ENCODE measurements around the gene IL34.
"Not testable (repeated sequence)": the region's sequence is repeated elsewhere in the genome, so short reads cannot be mapped to it uniquely, and the experiment has no call there.

Gene IL34

DNA sequence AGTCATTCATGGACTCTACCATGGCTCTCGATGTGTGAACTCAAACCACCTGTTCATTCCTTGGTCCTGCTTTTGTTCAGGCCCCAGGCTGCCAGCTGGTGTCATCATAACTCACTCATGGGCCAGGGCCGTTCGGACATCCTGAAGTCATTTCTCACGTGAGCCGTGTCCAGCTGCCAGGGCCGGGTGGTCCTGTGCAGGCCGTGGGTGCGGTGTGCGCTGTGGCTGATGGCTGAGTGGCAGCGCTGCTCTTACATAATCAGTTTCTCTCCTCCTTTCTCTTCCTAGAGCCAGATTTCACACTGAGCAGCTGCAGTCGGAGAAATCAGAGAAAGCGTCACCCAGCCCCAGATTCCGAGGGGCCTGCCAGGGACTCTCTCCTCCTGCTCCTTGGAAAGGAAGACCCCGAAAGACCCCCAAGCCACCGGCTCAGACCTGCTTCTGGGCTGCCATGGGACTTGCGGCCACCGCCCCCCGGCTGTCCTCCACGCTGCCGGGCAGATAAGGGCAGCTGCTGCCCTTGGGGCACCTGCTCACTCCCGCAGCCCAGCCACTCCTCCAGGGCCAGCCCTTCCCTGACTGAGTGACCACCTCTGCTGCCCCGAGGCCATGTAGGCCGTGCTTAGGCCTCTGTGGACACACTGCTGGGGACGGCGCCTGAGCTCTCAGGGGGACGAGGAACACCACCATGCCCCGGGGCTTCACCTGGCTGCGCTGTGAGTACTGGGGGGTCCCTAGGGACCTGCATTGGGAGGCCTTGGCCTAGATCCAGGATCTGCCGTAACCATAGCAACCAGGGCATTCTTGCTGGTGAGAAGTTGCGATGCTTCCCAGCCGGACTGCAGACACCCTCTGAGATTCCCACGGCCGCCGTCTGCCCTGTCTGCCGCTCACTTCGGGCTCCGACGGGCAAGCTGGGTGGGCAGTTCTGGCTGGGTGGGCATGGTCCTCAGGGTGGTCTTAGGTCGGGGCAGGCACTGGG is at the start of gene IL34:
IL34 (plus strand) TSS at position 300 of the 982 bp plus-strand sequence; CDS start at position 689, 389 bp downstream.
- no peak for DNase-seq

DNA sequence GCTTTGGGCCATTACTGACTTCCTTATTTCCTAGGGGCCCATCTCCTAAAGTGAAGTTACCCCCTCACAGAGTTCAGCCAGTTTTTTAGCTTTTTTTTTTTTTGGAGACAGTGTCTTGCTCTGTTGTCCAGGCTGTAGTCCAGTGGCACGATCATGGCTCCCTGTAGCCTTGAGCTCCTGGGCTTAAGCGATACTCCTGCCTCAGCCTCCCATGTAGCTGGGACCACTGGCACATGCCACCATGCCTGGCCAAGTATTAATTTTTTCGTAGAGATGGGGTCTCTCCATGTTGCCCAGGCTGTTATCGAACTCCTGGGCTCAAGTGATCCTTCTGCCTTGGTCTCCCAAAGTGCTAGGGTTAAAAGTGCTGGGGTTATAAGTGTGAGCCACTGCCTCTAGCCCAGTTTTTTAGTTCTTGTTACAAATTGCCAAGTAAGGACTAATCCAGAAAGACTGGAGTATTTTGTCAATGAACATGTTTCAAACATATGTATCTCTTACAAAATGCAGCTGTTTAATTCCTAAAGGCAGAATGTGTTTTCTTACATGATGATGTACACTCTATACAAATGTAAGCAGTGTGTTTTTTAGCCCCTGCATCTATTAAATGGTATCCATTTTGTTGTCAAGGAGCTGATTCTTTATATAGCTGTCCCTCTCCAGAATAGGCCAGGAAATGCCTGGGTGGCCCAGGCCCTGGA is 49.1 kb upstream of the IL34 start:
- DNase-seq, result no peak

DNA sequence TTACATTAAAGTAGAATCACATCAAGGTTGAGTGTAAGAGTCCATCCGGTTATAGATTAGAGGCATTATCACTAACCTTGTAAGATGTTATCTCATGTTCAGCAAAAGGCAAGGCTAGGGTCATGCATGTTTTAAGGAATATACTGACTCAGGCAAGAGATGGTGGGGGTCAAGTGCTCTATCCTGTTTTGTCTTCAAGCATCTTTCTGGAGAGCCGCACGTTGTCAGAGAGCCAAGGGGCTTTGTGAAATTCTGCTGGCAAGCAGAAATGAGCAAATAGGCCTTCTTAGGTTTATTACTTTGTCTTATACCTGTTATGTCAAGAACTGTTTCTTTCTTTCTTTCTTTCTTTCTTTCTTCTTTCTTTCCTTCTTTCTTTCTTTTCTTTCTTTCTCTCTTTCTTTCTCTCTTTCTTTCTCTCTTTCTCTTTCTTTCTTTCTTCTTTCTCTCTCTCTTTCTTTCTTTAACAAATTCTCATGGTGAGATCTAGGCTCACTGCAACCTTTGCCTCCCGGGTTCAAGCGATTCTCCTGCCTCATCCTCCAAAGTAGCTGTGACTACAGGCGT is 47.3 kb upstream of the IL34 start:
- no peak for DNase-seq

DNA sequence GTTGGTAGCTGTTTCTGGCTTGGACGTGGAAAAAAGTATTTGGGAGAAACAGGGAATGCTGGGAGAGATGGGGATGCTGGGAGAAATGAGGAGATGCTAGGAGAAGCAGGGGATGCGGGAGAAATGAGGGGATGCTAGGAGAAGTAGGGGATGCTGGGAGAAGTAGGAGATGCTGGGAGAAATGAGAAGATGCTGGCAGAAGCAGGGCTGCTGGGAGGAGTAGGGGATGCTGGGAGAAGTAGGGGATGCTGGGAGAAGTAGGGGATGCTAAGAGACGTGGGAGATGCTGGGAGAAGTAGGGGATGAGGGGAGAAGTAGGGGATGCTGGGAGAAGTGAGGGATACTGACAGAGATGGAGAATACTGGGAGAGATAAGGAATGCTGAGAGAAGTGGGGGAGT is 45.6 kb upstream of the IL34 start:
- DNase-seq, result no peak

DNA sequence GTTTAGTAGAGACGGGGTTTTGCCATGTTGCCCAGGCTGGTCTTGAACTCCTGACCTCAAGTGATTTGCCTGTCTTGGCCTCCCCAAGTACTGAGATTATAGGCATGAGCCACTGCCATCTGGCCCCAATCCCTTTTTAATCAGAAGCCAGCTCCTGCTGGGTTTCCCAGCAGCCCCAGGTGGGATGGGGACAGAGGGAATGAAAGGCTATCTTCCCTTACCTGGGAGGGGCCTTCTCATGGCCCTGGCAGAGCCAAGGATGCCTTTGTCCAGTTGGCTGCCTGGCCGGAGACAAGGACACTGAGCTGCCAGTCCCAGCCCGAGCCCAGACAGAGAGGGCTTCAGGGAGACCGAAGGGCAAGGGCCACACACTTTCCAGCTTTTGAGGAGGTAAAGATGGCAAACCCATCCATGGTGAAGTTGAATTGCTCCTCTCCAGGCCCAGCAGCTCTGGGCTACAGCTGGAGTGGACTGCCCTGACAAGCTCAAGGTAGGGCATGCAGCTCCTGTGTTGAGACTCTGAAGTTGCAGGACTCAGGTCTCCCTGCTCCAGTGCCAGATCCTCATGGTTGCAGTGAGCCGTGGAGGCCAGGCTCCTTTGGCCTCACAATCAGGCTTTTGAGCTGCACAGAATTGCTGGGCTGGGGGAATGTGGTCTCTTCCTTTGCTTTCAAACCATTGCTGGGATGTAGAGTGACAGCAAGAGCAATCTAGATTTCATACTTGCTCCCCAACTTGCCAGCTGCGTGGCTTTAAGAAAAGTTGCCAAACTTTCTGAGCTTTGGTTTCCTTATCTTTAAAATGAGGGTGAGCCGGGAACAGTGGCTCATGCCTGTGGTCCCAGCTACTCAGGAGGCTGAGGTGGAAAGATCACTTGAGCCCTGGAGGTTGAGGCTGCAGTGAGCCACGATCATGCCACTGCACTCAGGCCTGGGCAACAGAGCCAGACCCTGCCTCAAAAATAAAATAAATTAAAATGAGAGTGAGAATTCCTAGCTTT is 44.5 kb upstream of the IL34 start:
- DNase-seq, result peak; percentile 35

DNA sequence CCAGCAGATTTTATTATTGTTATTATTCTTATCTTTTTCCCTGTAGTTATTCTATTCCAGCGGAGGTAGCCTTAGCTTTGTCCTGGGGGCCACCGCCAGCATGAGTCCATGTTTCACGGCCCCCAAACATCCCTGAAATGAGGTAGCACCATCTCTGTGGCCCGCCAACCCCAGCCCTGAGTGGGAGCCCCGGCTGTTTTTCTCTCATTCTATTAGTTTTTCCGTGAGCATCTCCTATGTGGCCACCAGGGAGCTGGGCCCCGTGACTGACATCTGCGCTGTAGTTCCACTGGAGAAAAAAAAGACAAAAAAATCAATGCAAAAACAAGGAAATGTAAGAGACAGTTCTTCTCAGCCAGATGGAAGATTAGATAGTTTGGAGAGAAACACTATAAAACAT is 43.5 kb upstream of the IL34 start:
- no peak for DNase-seq

DNA sequence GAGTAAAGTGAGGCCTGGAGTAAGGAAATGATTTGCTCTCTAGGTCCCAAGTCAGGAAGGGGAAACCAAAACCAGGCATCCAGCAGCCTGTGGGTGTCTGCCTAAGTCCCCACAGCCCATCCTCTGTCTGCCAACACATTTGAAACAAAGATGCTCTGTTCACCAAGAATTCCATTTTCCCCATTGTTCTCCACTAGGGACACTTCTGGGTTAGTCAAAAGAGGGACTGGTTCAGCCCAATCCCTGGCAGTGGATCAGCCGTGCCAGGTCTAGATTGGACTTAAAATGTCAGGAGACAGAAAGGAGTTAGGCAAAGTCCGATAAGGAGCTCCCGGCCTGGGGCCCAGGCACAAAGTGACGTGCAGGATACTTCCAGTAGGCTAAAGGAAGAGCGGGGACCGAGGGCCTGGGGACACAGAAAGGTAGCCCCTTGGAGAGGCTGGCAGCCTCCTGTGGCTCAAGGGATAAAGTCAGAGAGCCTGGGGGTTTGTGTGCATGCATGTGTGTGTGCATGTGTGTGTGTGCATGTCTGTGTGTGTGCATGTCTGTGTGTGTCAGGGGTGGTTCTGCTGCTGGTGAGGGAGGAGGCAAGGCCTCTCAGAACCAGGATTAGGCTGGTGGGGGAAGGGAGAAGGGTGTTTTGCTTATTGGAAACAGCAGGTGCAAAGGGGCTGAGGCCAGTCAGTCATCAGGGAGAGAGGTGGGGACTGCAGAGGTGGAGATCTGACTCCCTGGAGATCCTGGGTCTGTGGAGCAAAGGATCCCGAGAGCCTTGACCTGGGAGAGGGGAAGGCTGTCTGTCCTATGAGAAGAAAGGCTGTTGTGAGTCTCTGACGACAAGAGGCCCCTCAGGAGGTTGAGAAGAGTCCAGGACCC is 41.7 kb upstream of the IL34 start:
- no peak for DNase-seq

DNA sequence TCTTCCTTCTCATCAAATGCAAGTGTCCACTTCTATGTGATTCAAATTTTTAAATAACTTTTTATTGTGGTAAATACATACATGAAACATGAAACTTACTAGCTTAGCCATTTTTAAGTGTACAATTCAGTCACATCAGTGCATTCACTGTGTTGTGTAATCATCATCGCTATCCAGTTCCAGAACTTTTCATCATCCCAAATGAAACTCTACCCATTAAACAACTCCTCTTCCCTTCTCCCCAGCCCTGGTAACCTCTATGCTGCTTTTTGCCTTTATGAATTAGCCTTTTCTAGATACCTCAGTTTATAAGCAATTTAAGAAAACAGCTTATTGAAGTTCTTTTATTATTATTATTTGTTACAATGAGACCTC is 41.1 kb upstream of the IL34 start:
- no peak for DNase-seq

DNA sequence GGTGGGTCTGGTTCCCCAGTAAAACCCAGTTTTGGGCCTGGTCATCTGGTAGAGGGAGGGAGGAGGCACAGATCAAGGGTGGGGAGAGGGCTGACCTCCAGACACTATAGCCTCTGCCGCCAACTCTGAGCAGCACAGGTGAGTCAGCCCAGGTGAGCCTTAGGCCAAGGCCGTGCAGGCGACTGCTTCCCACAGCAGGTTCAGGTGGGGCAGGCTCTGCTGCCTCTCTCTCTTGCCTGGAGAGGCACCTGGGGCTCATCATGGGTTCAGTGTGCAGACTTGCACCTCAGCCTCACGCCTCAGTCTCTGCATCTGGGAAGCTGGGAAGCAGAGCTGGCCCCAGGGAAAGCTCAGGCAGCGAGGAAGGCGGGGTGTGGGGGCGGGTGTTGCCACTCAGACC is 37.8 kb upstream of the IL34 start:
- no peak for DNase-seq

DNA sequence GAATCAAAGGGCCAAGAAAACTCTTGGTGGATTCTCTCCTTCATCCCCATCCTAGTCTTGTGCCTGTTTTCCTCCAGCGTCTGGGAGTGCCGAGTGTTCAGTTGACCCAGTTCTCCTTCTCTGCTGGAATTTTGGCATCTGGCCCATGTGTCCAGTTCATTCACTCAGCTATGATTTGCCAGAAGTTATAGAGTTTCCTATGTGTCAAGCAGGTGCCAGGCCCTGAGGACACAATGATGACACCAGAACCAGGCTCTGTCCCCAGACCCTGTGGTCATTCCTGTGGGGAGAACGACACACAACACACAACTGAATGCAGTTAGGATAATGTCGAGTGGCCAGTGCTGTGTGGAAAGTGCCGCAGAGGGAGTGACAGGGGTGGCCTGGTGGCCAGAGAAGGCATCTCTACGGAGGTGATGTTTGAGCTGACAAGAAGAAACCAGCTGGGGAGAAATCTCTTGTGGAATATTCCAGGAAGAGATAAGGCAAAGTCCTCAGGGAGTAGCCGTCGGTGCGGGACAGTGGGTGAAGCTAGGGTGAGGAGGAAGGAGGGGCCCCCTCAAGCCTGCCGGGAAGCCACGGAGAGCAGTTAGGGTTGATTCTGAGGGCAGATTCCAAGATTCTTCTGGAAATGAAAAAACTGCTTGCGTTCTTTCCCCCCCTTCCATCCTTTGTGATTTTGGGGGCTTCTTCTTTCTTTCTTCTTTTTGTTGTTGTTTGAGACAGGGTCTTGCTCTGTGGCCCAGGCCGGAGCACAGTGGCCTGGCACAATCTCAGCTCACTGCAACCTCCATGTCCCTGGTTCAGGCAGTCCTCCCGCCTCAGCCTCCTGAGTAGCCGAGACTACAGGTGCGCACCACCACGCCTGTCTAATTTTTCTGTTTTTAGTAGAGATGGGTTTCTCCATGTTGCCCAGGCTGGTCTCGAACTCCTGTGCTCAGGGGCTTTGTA is 35.8 kb upstream of the IL34 start:
- DNase-seq, result no peak

DNA sequence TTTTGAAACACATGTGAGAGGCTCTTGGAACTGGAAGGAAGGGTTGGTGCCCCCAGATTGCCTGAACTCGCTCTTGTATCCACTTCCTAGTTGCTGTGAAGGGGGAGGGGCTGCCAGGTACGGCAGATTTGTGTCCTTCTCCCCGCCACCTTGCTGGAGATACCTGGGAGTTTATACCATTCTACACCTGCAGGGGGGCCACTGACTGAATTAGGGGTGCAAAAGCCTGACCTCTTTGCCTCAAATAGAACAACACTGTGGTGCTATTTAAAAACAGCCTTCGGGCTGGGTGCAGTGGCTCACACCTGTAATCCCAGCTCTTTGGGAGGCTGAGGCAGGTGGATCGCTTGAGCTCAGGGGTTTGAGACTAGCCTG is 35.1 kb upstream of the IL34 start:
- no peak for DNase-seq

DNA sequence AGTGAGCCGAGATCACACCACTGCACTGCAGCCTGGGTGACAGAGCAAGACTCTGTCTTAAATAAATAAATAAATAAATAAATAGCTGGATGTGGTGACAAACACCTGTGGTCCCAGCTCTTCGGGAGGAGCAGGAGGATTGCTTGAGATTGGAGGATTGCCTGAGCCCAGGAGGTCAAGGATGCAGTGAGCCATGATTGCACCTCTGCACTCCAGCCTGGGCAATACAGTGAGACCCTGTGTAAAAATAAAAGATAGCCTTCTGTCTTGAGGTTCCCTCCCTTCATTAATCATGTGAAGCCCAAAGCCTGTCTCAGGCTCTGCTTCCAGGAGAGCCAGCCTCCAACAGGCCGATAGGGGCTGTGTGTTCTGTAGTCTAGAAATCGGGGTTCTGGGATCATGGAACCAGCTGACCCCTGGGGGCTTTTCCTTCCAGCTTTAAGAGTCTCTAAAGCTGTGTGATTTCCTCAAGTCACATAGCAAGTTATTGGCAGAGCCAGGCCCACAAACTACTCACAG is 34.5 kb upstream of the IL34 start:
- no peak for DNase-seq

DNA sequence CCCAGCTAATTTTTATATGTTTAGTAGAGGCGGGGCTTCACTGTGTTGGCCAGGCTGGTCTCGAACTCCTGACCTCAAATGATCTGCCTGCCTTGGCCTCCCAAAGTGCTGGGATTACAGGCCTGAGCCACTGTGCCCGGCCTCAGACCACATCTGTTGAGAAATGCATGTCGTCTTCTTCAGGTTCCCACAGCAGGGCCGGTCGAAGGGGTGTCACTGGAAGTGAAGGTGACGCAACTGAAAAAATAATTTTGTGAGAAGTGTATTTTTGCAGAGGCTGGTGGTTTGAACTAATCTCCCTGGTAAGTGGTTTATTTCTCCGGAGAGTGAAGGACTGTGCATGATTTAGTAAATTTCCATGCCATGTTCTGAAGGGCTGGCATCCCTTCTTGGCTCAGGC is 33.4 kb upstream of the IL34 start:
- peak; percentile 42 for DNase-seq

DNA sequence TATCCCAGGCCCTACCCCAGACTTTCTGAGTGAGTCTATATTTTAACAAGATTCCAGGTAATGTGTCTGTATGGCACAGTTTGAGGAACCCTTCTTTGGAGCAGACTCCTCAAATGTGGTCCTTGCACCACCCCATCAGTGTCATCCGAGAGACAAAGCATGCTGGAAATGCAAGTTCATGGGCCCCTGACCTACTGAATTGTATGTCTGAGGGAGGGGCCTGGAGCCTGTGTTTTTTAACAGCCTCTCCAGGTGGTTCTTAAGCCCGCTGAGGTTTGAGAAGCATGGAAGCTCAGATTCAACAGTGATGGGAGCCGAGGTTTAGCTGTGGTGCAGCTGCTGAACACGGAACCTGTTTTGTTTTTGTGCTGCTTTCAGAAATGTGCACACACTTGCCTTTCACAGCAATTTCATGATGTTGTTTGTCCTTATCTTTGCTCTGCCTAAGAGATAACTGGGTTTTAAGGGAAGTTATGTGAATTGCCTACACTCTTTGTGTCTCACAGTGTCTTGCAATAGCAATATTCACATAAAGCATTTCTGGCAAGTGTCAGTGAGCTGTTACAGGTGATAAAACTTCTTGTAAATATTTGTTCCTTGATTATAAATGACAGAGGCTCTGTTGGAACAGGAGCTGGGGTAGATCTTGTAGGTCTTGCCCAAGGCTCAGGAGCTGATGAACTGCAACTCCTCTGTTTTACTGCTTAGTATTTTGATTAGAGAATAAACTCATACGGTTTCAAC is 32.0 kb upstream of the IL34 start:
- peak; percentile 39 for DNase-seq

DNA sequence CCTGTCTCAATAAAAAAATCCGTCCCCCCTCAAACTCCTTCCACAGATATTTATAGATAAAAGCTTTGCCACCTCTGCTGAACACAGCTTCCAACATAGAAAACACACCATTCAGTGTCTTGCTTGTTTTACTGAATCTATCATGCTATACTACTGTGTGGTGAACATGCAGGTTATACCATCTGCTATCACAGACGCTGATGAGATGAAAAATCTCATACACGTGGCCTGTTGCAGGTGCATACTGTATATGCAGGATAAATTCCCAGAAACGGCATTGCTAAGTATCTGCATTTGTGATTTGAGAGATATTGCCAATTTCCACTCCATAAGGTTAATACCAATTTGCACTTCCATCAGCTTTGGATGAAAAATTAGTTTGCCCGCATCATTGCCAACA is 30.4 kb upstream of the IL34 start:
- DNase-seq, result no peak

DNA sequence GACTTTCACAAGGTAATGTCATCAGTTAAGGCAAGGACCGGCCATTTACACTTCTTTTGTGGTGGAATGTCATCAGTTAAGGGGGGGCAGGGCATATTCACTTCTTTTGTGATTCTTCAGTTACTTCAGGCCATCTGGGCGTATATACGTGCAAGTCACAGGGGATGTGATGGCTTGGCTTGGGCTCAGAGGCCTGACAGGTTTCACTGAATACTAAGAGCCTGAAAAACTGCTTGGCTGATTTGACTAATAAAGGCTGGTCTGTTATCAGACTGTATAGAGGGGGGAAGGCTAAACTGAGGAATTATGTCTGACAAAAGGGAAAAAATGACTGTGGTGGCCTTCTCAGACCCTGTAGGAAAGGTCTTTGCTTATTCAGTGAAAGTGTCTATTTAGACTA is 24.5 kb upstream of the IL34 start:
- not testable (repeated sequence) for DNase-seq

DNA sequence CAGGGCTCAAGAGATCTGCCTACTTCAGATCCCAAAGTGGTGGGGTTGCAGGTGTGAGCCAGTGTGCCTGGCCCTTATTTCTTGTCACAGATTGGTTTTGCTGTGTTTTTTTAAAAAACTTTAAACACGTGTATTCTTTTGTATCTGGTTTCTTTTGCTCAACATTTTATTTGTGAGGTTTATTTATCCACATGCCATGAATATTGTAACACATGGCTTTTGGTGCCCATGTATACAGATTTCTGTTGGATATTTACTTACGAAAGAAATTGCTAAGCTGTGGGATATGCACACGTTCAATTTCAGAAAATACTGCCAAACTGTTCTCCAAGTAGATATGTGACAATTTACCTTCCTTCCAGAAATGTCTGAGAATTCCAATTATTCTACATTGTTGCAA is 18.7 kb upstream of the IL34 start:
- DNase-seq, result no peak

DNA sequence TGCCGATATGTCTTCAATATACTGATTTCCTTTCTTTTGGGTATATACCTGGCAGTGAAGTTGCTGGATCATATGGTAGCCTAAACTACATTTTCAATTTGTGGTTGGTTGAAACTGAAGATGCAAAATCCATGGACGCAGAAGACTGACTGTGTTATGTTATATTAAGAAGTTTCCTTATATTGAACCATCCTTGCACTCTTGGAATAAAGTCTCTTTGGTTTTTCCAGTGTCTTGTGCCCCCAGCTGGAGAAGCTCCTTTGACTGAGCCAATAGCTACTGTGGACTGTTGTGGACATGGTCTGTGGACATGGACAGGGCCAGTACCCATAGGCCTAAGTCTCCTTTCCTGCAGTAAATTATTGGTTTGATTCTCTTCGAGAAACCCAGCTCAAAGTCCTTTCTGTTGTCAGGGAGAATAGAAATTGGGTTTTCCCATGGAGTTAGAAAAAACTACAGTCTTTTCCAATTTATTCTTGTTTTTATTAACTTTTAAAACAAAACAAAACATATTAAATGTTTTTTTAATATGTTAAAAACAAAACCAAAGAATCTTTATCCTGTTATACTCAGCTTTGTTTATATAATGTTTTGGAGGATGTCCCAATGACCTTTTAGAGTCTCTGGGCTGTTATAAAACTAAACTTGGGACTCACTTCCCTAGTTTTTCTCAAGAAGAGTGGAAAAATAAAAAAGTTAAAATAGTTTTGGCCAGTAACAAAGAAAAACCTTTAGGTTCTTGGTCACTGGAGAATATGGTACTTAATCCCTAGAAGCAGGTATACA is 15.2 kb upstream of the IL34 start:
- DNase-seq, result no peak

DNA sequence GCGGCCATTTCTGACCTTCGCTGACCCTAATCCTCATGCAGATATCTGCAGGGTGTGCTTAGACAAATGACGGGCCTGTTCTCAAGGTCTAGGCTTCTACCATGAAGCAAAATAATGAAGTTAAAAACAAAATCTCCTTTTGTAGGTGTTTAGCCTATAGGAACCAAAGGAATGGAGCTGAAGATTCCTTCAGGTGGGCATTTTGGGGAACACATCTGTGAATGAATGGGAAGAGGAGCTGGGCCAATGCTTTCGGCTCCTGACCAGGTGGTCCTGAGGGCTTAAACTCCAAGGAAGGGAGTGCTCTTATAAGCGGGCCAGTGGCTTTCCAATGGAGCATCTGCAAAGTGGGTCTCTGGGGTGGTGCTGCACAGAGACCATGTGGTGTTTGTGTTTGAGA is 14.1 kb upstream of the IL34 start:
- DNase-seq, result no peak
